LNCAP (cell line): ENCODE results near the gene KRTAP9-7.

ENCODE experiments used
- TF ChIP-seq, protein P1 (sequence below): fragments of 450-650 bp; IDR thresholded peaks from 2 replicates; pipeline ENCODE4 v1.5.1; 2017; ENCODE audit warnings: mild to moderate bottlenecking

The KRTAP9-7 gene

DNA sequence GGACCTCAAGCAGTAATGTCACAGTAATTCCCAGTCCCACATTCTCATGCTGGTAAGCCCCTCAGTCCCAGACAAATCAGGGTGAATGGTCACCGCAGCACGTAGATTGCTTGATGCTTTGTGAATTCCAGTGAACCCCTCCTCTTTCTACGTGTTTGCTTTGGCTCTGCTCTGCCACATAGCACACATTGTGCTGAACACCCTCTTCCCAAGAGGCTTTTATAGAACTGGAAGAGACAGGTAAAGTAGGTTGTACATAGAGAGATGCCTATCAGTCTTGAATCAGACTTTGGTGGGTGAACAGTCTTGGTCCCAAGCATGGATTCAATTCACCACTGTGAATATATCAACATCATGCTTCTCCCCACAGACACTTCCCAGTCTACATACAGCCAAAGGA lies 10.9 kb upstream of the KRTAP9-7 start:
- TF ChIP-seq, protein P1, sequence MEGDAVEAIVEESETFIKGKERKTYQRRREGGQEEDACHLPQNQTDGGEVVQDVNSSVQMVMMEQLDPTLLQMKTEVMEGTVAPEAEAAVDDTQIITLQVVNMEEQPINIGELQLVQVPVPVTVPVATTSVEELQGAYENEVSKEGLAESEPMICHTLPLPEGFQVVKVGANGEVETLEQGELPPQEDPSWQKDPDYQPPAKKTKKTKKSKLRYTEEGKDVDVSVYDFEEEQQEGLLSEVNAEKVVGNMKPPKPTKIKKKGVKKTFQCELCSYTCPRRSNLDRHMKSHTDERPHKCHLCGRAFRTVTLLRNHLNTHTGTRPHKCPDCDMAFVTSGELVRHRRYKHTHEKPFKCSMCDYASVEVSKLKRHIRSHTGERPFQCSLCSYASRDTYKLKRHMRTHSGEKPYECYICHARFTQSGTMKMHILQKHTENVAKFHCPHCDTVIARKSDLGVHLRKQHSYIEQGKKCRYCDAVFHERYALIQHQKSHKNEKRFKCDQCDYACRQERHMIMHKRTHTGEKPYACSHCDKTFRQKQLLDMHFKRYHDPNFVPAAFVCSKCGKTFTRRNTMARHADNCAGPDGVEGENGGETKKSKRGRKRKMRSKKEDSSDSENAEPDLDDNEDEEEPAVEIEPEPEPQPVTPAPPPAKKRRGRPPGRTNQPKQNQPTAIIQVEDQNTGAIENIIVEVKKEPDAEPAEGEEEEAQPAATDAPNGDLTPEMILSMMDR = no peak

DNA sequence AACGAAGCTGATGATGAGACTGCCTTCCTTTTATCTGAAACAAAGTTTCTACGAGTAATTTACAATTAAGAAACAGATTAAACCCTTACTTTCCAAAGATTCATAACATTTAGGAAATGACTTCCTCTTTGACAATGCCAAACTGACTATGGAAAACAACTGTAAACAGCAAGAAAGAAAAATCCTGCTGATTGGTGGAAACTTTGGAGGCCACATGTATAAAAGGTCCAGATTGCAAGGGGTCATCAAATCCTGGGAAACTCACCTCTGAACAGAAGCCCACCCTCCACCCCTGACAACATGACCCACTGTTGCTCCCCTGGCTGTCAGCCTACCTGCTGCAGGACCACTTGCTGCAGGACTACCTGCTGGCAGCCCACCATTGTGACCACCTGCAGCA lies 10.4 kb upstream of the KRTAP9-7 start, which contains the start of gene KRTAP9-6:
Gene KRTAP9-6 (plus strand): TSS at position 301 of the 400 bp plus-strand sequence. CDS start 0 bp downstream, at position 301.
- TF ChIP-seq, protein P1 = no peak

DNA sequence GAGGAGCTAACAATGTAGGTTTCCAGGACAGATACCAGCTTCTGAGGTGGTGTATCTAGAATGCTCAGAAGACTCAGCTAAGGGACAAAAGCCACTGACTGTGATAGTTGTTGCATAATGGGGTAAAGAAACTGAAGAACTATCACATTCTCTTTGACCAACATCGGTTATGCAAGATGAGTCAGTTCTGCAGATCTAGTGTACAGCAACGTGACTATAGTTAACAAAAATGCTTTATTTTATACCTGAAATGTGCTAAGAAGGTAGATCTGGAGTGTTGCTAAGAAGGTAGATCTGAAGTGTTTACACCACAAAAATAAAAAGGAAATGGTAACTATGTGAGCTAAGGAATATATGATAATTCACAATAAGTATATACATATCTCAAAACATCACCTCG lies 7.8 kb upstream of the KRTAP9-7 start:
- TF ChIP-seq, protein P1 = no peak

DNA sequence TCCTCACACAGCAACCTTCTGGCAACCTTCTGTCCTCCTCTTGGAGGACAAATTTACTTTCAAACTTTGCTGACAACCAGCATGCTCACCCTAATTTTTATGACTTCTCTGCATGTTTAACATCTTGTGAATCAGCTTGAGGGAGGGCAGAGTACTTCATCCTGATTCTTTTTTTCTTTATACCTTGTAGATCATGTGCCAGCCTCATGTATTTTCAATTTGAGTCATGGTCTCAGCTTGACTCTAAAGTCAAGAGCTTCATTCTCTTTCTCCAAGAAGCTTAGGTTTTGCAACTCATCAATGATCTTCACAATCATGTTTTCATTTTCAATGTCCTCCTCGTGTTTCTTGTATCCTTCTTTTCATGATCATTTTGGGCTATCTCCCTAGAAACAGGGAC lies 3.6 kb upstream of the KRTAP9-7 start:
- TF ChIP-seq, protein P1 = no peak

DNA sequence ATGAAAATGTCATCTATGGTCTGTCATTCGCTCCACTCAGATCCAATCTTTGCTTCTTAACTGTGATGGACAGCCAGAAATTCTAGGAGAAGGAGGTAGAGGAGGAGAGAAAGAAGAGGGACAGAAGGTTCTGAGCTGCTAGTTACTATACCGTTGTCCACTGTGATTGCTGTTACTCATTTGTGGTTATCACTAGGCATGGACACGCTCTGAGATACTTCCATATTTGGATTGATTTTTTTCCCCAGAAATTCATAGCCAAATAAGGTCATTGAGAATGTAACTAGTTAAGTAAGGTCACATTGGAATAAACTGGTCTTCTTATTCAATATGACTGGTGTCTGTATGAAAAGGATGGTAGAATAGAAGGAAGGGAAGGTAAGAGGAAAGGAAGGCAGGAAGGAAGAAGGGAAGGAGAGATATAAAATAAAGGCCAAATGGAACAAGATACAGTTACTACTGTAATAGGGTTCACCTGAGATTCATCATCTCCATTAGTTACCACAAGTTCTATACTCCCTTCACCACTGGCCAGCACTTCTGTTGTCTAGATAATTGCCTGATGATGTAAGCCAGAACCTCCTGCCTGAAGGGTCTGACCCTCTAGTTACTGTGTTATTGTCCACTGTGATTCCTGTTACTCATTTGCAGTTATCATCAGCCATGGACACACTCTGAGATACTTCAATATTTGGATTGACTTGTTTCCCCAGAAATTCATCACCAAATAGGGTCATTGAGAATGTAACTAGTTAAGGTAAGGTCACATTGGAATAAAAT lies 2.9 kb downstream of the KRTAP9-7 start:
- TF ChIP-seq, protein P1 = no peak

DNA sequence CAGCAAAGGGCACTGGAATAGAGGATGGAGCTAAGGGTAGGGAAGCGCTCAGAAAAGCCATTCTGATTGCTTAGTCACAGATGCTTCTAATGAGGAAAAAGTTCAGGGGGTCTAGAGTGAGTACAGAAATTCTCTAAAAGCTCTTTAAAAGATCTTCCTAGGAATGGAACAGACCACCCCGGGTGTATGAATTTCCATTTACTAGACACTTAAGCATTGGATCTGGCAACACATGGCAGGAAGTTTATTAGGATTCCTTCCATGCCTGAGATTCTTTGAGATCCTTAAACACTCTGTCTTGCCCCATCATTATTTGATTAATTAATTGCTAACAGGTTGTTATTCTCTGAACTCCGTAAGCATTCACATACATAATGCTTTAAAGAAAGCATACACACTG lies 8.5 kb downstream of the KRTAP9-7 start:
- TF ChIP-seq, protein P1 = no peak

DNA sequence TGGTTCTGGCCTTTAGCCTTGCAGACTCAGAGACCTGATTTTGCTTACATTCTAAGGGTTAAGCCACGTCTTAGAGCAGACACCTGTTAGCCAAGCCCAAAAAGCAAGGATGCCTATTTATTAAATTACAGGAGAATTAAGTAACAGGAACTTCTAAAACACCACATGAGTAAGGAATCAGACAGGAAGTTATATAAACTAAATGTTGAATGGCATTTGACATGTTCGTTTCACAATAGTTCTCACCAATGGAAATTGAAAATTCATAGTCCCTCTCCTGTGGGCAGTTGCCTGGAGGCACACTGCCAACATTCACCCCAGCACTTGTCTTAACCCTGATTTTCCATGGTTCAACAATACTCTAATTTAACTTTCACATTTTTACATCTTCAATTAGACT lies 9.0 kb downstream of the KRTAP9-7 start:
- TF ChIP-seq, protein P1 = no peak
